Ramos (cell line): ENCODE results near the gene ZNF609.
"Not testable (repeated sequence)": the region's sequence is repeated elsewhere in the genome, so short reads cannot be mapped to it uniquely, and the experiment has no call there.

Experiments used
- in situ Hi-C: fragments of 300-500 bp; cut with MboI; formaldehyde crosslinking; loops from one replicate; pipeline ENCODE4 v1.14.3; 2022; ENCODE audit warnings: low sequenced_read_pairs; ENCODE audit not compliant: unreplicated experiment

Gene ZNF609

DNA sequence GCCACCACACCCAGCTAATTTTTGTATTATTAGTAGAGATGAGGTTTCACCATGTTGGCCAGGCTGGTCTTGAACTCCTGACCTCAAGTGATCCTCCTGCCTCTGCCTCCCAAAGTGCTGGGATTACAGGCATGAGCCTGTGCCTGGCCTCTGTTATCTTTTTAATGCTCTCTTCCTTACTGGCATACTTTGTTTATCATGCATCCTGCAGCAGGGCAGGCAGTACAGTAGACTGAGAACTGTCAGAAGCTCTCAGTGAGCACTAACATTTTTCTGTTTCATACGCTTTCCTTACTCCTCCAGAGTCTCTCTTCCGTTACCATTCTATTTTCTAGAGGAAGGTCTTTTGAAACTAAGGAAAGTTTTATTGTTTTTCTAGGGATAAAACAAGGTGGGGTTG lies 35.6 kb downstream of the ZNF609 start:
- in situ Hi-C loops: not testable (repeated sequence)

DNA sequence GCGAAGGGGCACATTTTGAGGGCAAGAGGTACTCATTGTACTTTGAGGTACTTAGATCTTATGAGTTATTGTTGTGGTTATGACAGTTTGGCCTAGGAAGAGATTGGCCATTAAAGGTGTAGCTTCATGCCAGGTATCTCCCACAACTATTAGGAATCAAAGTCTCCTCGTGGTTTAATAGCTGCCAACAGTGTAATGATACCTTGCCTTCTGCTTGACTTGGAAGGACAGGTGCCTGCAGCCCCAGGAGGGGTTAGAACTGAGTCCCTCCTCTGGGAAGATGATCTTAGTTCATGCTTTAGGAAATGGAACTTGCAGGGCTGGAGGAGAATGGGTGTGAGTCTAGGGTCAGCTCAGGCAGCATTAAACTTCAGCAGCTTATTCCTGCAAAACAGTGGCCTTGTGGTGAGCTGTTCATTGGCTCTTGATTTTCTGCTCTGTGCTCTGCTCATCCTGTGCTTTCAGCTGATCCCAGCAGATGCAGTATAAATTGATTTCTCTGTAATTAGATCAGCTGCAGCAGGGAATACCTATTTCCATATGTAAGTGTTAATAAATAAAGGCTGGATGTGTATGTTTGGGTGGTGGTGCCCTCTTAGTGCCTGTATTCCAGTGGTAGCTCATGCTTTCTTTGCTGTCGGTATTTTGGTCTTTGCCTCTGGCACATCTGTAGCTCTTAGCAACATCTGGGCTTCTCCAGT lies 40.5 kb downstream of the ZNF609 start:
- in situ Hi-C loops: no loop called here

DNA sequence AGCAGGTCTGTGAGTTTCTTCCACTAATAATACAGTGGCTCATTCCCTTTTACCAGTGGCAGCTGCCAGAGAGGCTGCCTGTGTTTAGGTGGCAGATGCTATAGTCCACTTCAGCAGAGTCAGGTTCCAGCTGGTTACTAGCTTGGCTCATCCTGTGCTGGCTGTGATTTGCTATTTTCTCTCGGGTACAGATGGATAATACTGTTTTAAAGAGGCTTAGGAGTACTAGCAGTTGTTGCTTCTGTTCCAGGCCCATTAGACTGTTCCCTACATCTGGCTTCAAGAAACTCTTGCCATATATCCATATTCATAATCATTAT lies 41.0 kb downstream of the ZNF609 start:
- in situ Hi-C loops: no loop called here

DNA sequence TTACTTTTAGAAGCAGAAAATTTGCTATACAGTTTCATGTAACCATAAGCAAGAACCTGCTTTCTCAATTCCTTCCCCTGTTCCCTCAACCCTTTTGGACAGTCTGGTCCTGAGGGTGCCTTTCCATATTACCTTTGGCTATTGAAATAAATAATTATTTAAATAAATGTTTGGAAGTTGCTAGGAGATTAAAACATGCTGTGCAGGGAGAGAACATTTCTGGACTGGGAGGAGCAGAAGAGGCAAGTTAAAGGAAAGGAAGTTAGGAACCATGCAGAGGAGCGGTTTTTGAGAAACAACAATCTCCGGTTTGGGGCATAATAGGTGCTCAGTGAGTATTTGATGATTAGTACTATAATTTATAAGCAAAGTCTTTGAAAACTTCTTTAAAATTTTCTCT lies 41.8 kb downstream of the ZNF609 start:
- in situ Hi-C loops: no loop called here

DNA sequence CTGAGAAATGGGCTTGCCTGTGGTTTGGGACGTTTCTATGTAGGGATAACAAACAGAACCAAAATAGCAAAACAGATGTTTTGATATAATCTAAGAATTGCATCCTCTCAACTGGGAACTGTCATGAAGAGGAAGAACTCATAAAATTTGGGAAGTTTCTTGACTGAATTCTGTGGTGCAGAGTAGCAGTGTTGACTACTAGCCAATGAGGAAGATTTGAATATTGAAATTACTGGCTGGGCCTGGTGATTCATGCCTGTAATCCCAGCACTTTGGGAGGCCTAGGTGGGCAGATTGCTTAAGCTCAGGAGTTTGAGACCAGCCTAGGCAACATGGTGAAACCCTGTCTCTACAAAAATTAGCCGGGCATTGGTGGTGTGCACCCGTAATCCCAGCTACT lies 42.2 kb downstream of the ZNF609 start:
- in situ Hi-C loops: no loop called here

DNA sequence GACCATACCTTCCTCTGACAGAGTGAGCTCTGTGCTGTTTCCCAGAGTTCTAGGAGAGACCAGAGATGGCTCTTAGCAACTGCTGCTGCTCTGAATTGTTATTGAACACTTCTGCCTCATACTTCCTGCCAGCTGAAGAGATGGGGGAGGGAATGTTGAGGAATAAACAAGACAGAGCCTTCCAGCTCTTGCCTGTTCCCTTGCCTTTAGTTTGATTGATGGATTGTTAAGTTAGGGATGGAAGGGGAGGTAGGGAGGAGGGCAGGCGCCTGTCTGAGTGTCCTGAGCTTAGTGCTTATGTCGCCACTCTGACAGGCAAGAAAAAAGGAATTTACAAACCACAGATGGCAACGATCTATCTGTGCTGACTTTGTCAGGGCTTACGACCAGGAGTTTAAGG lies 42.8 kb downstream of the ZNF609 start:
- in situ Hi-C loops: no loop called here

DNA sequence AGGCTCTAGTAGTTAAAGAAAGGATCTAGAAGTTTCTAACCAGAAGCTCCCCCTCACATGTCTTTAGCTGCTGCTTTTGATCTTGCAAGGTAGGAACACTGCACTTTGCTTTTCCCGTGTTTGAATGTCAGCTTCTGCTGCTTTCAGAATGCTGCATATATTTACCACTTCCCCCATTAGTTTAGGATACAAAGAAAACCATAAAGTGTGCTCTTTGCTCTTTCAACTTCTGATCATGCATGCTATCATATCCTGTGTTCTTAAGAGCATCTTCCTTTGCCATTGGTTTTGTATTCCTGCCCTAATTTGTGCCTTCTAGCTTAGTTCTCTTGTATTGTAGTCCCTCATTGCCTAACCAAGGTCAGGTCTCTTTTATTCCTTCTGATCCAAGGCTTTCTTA lies 43.3 kb downstream of the ZNF609 start:
- in situ Hi-C loops: no loop called here

DNA sequence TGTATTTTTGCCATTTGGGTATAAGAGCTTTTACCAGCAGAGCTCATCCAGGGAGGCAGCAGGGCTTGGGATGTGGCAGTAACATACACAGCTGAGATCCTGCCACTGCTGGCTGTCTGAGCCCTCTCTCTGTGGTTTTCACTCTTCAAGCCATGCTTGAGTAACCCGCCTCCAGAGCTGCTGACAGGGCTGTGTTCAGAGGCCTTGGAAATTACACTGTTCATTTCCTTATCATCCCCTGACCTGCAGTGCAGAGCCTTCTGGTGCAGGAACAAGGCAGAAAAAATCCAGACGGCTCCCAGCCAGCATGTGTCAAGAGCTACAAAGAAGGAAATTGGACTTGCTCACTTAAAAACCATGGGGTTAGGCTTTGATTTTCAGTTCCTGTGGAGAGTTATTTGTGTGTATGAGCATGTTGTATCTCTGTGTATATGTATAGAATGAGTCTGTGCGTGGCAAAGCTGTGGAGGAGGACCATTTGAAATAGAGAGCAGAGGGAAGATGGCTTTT lies 47.0 kb downstream of the ZNF609 start:
- in situ Hi-C loops: no loop called here

DNA sequence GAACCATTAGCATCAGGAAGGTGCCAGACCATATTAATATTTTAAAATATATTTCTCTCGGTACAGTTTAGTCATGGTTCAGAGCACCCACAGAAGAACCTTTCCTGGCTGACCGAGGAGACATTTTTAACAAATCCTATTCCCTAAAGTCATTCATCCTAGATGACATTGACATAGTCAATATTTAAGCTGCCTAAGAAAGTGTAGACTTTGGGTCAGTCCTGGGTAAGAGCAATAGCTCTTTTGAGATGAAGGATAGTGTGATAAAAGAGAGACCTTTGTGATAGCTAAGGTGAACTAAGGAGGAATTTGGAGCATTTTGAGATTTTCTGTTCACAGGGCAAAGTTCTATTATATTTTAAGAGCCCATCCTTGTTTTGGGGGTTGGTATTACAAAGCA lies 47.5 kb downstream of the ZNF609 start:
- in situ Hi-C loops: no loop called here

DNA sequence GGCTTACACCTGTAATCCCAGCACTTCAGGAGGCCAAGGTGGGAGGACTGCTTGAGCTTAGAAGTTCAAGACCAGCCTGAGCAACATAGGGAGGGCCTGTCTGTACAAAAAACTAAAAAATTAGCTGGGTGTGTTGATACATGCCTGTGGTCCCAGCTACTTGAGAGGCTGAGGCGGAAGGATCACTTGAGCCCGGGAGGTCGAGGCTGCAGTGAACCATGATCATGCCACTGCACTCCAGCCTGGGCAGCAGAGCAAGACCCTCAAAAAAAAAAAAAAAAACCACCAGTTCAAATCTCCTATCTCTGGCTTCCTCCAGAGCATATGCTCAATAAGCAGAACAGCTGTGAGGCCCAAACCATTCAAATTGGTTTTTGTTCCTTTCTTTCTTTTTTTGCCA lies 53.4 kb downstream of the ZNF609 start:
- in situ Hi-C loops: no loop called here

DNA sequence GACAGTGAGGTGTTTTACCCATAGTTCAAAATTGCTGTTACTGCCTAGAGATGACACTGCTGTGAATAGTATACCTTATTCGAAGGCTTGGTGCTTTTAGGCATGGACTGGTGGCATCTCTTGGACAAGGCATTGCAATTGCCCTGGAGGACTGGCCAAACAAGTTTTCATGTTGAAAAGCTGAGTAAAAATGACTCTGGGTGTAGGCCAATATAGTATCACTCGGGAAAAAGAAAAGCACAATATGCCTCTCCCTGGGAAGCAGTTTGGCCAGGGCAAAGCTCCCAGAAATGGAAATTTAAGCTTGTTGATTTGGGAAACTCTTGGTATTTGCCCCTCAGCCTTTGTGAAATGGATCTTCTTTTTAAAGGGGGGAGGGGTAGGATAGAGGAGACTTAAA lies 54.8 kb downstream of the ZNF609 start:
- in situ Hi-C loops: no loop called here

DNA sequence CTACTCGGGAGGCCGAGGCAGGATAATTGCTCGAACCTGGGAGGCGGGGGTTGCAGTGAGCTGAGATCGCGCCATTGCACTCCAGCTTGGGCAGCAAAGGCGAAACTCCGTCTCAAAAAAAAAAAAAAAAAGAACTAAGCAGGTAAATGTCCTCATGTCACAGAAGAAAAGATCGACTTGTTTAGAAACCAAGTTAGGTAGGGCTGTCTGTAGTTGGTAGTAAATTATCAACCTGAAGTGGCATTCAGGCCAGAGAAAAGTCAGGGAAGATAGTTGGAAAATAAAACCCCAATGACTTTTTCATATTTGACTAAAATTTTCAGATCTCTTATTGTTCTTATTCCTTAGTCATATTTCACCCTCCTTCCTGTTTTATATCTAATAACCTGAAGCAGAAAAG lies 55.4 kb downstream of the ZNF609 start:
- in situ Hi-C loops: no loop called here

DNA sequence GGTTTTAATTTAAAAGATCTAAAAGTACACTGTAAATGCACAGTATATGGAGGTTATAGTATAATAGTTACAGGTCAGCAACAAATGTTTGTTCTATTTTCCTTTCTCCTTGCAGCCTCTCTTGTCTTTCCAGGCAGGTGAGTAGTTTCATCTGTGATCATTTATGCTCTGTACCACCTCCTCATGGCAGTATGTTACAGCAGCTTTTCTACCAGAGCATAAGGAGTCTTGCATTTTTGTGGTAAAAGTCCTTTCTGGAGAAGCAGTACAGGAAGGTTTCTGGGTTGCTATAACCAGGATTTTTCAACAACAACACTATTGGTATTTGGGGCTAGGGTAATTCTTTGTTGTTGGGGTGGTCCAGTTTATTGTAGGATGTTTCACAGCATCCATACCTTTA lies 59.5 kb downstream of the ZNF609 start:
- in situ Hi-C loops: no loop called here

DNA sequence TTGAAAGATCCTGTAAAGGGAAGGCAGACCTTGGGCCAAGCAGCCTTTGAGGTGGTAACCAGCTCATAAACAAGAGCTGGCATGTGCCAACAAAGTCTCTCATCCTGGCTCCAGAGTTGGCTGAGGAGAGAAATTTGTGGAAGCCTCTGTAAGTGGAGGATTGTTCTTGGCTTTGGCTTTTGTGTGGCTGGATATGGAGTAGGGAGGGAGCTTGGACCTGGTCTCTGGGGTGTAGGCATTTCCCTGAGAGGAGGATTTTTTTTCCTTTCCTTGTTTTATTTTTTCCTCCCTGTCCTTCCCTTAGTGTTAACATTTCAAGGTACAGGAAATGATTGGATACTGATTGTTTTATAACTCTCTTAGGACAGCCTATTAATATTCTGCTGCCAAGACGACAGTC lies 60.8 kb downstream of the ZNF609 start:
- in situ Hi-C loops: no loop called here

DNA sequence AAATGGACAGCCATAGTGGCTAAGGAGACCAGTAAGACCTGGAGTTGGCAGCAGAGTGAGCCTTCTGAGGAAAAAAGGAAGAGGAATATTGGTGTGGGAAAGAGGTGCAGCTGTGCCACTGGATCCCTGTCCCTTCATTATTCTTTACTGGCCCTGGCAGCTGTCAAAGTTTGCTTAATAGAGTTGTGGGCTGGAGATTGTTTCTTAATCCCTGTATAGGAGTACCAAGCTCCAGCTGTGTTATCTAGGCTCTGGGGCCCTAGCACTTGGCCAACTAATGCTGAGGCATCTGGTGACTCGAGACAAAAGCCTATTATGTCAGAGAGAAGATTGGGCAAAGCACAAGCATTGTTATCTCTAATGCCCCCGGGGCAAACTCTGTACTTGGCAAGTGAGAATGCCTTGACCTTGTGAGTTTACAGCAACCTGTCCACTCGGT lies 61.4 kb downstream of the ZNF609 start:
- in situ Hi-C loops: no loop called here

DNA sequence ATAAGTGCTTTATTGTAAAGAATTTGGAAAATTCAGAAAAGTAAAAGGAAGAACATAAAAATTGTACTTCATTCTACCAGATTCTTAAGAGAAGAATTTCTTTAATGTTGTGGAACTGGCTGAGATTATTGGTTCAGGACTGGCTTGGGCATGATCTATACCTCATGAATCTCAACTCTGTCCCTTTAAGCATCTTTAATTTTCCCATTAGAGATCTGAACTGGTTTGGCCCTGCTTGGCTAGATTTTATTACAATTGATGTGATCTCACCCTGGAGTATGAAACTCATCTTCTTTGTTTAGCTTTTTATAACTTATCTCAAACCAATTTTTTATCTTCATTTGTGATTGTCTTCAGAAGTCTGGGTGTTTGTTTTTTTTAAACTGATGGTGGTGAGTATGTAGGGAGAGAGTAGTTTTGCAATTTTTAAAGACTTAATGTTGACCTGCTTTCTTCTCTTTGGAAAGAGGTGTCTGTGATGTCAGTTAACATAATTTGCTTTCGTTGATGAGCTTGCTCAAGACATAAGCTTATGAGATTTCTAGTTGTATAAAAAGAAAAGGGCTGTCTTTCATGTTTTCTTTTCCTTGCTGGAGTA lies 61.9 kb downstream of the ZNF609 start:
- in situ Hi-C loops: no loop called here

DNA sequence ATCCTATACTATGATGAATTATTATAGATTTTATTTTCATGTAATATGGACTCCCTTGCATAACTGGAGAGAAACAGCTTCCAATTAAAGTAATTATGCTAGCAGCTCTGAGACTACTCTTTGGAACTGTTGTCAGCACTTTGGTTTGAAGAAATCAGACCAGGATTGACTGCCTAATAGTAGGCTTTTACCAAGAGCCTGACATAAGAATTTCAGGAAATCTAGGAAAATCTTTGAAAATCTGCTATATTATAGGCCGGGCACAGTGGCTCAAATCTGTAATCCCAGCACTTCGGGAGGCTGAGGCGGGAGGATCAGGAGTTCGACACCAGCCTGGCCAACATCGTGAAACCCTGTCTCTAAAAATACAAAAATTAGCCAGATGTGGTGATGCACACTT lies 62.9 kb downstream of the ZNF609 start:
- in situ Hi-C loops: no loop called here

DNA sequence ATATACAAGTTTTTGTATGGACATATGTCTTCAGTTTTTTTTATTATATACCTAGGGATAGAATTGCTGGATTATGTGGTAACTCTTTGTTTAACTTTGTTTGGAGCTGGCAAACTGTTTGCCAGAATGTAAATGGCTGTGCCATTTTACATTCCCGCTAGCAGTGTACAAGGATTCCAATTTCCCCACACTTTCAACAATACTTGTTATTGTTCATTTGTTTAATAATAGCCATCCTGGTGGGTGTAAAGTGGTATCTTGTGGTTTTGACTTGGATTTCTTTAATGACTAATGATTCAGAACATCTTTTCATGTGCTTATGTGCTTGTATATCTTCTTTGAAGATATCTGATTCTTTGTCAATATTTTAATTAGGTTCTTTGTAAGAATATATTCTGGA lies 64.4 kb downstream of the ZNF609 start:
- in situ Hi-C loops: no loop called here

DNA sequence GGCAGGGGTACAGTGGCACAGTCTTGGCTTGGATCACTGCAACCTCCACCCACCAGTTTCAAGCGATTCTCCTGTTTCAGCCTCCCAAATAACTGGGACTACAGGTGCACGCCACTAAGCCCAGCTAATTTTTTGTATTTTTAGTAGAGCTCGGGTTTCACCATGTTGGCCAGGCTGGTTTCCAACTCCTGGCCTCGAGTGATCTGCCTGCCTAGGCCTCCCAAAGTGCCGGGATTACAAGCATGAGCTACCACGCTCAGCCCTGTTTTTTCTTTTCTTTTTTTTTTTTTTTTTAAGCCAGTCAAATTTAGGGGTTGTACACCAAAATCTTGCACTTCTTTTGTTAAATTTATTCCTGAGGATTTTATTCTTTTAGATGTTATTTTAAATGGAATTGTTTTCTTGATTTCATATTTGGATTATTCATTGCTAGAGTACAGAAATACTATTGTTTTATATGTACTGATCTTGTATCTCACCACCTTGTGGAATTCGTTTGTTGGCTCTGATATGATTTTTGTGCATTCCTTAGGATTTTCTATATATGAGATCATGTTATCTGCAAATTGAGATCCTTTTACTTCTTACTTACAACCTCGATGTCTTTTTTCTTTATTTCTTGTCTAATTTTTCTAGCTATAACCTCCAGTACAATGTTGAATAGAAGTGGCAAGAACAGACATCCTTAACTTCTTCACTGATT lies 65.6 kb downstream of the ZNF609 start:
- in situ Hi-C loops: no loop called here

DNA sequence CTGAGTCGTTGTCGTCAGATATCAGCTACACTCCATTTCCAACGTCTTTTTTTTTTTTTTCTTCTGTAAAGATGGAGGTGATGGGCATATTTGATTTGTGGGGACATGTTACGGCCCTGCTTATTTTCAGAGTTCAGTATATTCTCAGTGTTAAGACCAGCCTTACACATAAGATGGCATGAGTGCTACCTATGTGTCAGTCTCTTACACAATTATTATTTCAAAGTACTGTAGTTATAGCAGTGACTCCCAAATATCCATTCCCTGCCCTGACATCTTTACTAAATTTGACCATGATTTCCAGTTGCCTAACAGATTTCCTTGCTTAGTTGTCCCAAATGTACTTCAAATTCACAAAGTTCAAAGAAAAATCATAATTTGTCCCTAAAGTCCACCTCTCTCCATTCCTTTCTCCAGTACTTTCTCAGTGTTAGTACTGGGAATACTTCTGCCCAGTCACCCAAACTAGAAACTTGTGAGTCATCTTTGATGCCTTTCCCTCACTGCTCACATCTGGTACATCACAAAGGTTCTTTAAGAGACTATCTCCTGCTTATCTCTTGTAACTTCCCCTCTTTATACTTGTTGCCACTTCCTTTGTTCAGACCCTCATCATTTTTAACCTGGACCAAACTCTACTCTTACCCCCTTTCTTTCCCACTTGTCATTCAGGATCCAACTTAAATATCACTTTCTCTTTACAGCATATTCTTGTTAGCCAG lies 67.0 kb downstream of the ZNF609 start:
- in situ Hi-C loops: no loop called here

DNA sequence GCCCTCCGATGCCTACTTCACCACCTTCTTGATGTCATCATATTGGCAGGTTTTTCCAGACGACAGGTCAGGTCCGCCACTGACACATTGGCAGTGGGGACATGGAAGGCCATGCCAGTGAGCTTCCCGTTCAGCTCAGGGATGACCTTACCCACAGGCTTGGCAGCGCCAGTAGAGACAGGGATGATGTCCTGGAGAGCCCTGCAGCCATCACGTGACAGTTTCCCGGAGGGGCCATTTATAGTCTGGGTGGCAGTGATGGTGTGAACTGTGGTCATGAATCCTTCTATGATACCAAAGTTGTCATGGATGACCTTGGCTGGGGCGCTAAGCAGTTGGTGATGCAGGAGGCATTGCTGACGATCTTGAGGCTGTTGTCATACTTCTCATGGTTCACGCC lies 68.5 kb downstream of the ZNF609 start:
- in situ Hi-C loops: no loop called here
